ENCODE data around the gene CD79A. TPM values are rescaled to one million over a fixed set of nuclear protein-coding genes. Genes with fewer than 3 reads are reported as not detected.
"Not testable (repeated sequence)": the region's sequence is repeated elsewhere in the genome, so short reads cannot be mapped to it uniquely, and the experiment has no call there.

The CD79A gene
- total RNA-seq, 2 donors from 2014 or later = 0.24 to 0.68 TPM

DNA sequence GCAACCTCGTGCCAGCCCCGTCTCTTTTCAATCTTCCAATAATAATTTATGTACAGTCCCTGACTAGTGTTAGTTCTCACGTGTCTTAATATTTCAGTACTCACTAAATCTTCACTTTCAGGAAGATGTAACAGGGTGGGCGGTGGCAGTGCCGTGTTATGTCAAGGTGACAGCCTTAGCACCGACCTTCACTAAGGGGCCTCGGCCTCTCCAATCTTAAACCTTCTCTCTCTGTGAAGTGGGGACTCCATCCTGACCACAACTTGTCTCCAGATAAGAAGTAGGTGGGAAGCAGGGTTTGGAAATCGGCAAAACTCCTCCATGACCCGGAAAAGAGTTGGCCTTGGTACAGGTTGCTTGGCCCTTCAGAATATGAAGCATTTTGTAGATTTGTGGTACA lies 15.2 kb upstream of the CD79A start:
- no peak for ATAC-seq
- DNase-seq = no peak
- intact Hi-C loops (cut with DNase I) = no loop called here

DNA sequence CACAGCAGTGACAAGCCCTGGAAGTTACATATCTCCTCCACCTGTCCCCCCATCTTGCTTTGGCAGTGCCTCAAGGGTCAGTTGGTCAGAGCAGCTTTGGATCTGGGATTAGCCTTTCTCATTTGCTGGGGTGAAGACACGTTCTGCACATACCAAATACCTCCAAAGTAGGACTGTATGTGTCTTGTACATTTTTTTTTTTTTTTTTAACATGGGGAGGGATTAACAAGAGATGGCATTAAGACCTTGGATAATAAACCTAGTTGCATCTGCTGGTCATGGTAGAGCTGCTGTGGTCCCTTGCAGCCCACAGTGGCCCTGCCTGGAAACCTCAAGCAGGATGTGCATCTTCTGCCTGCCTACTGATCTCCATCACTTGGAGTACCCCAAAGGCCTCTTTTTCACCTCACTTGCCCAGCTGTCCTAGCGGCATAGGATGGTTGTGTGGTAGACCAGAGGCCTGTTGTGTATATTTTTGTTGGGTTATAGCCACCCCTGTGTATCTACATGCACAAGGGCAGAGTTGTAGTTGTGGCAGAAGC lies 14.6 kb upstream of the CD79A start:
- intact Hi-C loops (cut with DNase I) = no loop called here
- ATAC-seq (no peak), DNase-seq (no peak)

DNA sequence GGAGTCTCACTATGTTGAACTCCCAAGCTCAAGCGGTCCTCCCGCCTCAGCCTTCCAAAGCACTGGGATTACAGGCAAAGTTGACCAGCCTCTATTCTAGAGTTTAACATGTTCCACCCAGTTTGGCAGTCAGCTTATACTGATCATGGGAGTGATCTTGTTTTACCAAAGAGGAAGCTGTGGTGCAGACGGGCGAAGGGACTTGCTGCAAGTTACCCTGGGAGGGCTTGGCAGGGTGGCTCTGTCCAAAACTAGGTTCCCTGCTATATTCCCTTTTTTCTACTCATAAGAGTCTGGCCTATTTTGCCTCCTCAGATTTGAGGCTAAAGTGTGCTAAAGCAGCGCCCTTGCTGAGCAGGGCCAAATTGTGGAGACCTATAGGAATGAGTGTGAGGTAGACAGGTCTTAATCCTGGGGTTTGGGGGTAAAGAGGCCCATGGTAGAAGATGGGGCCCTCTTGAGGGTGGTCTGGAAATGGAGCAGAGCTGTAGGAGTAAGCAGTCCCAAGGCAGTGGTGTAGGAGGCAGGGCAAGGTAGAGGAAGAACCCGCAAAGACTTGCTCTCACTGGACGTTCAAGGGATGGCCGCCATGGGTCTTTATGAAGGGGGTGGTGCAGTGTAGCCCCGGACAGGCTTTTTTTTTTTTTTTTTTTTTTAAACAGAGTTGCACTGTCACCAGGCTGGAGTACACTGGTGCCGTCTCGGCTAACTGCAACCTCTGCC lies 13.7 kb upstream of the CD79A start:
- intact Hi-C loops (cut with DNase I) = no loop called here
- no peak for DNase-seq
- ATAC-seq = no peak

GRCh38 chr19:41864374-41864773 lies 12.7 kb upstream of the CD79A start:
- DNase-seq (no peak), ATAC-seq (no peak)
- intact Hi-C loops (cut with DNase I) = no loop called here

DNA sequence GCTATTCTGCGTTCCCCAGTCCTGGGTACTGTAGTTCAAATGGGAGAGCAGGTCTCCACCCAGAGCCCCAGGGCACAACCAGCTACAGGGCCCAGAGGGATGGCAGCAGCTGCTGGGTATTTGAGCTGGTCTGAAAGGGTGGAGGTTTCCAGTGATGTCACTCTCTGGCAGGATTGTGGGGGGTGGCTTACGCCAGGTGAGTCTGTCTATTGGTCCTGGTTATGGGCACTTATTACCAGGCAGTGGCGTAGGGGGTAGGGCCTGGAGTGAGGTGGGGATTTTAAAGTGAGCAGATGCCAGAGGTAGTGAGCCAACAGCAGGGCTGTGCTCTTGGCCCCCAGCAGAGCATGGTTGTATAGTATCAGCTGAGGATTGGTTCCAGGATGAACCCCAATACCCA lies 10.8 kb upstream of the CD79A start:
- ATAC-seq (no peak), DNase-seq (no peak)
- intact Hi-C loops (cut with DNase I) = no loop called here

- ATAC-seq = no peak
- intact Hi-C loops (cut with DNase I) = no loop called here
- no peak for DNase-seq
Observed at GRCh38 chr19:41868120-41868988, 8.7 kb upstream of the CD79A start.

- DNase-seq = peak; percentile 18
- ATAC-seq = no peak
- intact Hi-C loops (cut with DNase I) = no loop called here
Observed at GRCh38 chr19:41868989-41869300, 8.1 kb upstream of the CD79A start.

- intact Hi-C loops (cut with DNase I) = no loop called here
- DNase-seq (no peak), ATAC-seq (no peak)
Observed at GRCh38 chr19:41869374-41869955, 7.6 kb upstream of the CD79A start.

- intact Hi-C loops (cut with DNase I) = loop anchor here (5.0 to 10.0 kb wide), 2 partner anchors 77 to 204 kb away; partner anchors contain the start of genes GRIK5 (in 1 of the 2) and ZNF574 (in 1 of the 2)
- DNase-seq = no peak
Observed at GRCh38 chr19:41870401-41870873, 6.6 kb upstream of the CD79A start.

DNA sequence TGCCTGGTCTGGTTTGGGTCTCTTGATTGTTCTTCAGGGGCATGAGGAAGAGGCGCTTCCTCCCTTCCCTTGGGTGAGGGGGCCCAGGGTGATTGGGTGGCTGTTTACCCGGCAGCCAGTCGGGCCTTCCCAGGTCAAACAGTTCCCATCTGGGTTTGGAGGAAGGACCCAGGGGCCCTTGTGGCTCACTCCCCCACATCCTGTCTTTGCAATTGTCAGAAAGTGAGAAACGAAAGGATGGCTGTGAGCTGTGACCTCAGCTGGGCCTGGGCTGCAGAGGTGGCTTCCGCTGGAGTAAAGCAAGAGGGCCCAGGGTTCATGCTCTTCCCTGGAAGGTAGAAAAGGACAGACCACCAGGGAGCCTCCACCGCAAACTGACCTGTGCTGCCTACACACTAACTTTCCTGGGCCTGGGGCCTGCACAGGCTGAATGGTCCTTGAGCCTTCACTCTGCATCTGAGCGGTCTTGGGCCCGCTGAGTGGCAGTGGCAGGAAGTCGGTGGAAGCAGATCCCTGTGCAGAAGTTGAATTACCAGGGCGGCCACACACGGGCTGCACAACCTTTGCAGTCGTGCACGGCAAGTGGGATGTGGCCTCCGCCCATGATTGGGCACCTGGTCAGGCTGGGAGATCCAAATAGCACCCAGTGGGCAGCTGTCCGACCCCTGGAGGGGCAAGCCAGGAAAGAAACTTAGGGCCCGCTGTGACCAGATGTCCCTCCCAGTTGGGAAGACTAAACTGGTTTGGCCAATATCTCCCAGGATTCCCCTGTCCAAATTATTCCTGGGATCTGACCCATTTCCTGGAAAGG lies 5.3 kb upstream of the CD79A start:
- ATAC-seq = peak; percentile 8 to 54
- intact Hi-C loops (cut with DNase I) = loop anchor here (2.0 to 10.0 kb wide), 3 partner anchors 76 to 203 kb away; partner anchors contain the start of genes GRIK5 (in 1 of the 2) and ZNF574 (in 1 of the 2)
- peak; percentile 32 for DNase-seq

More at GRCh38 chr19:41870401-41870873, 6.6 kb upstream of the CD79A start:
- peak in 1 of 2 donors; percentile 4 for ATAC-seq

DNA sequence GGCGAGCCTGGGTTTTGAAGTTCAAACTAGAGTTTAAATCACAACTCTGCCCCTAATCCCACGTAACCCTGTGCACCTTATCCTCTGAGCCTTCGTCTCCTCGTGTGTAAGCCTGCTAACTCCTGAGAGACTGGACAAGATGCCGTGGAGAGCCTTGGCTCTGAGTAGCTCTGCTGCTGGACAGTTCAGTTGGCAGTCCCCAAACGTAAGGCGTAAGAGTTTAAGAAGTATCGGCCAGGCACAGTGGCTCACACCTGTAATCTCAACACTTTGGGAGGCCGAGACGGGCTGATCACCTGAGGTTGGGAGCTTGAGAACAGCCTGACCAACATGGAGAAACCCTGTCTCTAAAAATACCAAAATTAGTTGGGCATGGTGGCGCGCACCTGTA lies 4.7 kb upstream of the CD79A start:
- intact Hi-C loops (cut with DNase I) = loop anchor here (2.0 to 10.0 kb wide), 3 partner anchors 75 to 202 kb away; partner anchors contain the start of genes GRIK5 (in 1 of the 2) and ZNF574 (in 1 of the 2)
- DNase-seq (peak; percentile 10), ATAC-seq (no peak)

- intact Hi-C loops (cut with DNase I) = loop anchor here (2.0 to 10.0 kb wide), 3 partner anchors 74 to 202 kb away; partner anchors contain the start of genes GRIK5 (in 1 of the 2) and ZNF574 (in 1 of the 2)
- DNase-seq = peak; percentile 62
- peak in 1 of 2 donors; percentile 59 for ATAC-seq
Observed at GRCh38 chr19:41872775-41873647, 4.1 kb upstream of the CD79A start.

DNA sequence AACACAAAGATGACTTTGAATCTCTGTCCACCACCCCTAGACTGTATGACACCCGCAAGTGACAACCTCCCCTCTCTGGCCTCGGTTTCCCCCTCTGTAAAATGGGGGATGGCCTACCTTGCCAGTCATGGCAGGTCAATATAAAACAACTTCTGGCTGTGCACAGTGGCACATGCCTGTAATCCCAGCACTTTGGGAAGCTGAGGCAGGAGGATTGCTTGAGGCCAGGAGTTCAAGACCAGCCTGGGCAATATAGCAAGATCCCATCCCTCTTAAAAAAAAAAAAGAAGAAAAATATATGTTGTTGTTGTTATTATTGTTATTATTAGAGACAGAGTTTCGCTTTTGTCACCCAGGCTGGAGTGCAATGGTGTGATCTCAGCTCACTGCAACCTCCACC lies 1.1 kb upstream of the CD79A start:
- DNase-seq, ATAC-seq: not testable (repeated sequence)
- intact Hi-C loops (cut with DNase I) = loop anchor here in 1 of 2 donors (10.0 kb wide), 1 partner anchor 199 kb away; the partner anchor contains the start of genes GRIK5 and ZNF574

- DNase-seq = no peak
- intact Hi-C loops (cut with DNase I) = loop anchor here in 1 of 2 donors (10.0 kb wide), 1 partner anchor 197 kb away; the partner anchor contains the start of genes GRIK5 and ZNF574
- no peak for ATAC-seq
Observed at GRCh38 chr19:41877916-41878905, 1.1 kb downstream of the CD79A start.

DNA sequence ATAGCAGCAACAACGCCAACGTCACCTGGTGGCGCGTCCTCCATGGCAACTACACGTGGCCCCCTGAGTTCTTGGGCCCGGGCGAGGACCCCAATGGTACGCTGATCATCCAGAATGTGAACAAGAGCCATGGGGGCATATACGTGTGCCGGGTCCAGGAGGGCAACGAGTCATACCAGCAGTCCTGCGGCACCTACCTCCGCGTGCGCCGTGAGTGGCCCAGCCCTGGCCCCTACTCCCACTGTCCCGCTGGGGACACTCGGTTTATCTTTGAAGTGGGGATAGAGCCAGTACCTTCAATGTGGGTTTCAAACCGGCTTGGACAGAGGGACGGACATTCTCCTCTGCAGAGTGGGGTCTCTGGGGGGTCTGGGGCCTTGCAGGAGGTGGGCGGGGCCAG lies 2.0 kb downstream of the CD79A start:
- intact Hi-C loops (cut with DNase I) = loop anchor here in 1 of 2 donors (10.0 kb wide), 1 partner anchor 196 kb away; the partner anchor contains the start of genes GRIK5 and ZNF574

More for the DNA sequence above, 2.0 kb downstream of the CD79A start:
- ATAC-seq (no peak), DNase-seq (no peak)

Measured in left cardiac atrium (tissue), 4 donors.